GM19395 (cell line): ENCODE measurements around the gene TEX11.
"Not testable (repeated sequence)": the region's sequence is repeated elsewhere in the genome, so short reads cannot be mapped to it uniquely, and the experiment has no call there.

ENCODE experiments used
- ATAC-seq: cut with Tn5 transposase; IDR thresholded peaks from one replicate; pipeline ENCODE4 v1.9.1; 2021; ENCODE audit warnings: mild to moderate bottlenecking, moderate library complexity; ENCODE audit not compliant: unreplicated experiment

The TEX11 gene

GRCh38 chrX:70613295-70613694 lies 295.2 kb downstream of the TEX11 start:
- ATAC-seq: no peak

GRCh38 chrX:70605352-70605751 lies 303.2 kb downstream of the TEX11 start:
- ATAC-seq: no peak

DNA sequence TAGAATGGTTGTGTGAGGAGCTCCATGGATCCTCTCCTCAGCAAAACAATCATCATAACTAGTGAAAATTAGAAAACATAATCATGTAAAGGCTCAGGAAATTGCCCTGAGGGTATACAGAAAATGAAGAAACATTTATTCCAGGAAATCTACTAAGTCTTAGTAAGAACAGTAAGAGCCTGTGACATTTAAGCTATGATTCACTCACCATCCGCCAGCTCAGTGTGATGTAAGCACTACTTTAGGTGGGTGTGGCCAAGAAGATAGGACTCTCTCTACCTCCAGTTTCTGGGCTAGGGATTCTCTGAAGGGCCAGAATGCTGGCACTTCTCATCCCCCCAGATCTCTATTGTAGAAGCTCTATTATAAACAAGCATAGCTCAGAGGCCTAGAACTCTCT lies 316.4 kb downstream of the TEX11 start:
- no peak for ATAC-seq

- not testable (repeated sequence) for ATAC-seq
Observed at GRCh38 chrX:70587158-70587557, 321.4 kb downstream of the TEX11 start.

GRCh38 chrX:70577442-70577841 lies 331.1 kb downstream of the TEX11 start:
- ATAC-seq: no peak

GRCh38 chrX:70569922-70570576 lies 338.5 kb downstream of the TEX11 start:
- ATAC-seq: not testable (repeated sequence)

GRCh38 chrX:70554948-70555347 lies 353.6 kb downstream of the TEX11 start:
- no peak for ATAC-seq

DNA sequence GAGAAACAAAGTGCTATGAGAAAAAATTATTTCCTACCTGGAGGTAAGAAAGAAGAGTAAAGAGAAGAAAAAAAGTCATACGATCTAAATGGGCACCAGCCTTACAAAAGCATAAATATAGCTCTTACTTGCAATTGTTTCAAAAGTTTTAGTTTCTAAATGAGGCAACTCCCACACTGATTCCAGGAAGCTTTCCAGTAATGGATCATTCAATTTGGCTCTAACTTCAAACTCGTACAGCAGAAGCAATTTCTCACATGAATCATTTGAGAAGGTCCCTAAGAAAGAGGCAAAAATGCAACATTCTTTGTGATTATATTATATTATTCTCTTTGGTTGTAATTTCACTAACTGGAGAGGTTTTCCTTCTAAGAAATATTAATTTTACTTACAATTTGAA lies 354.0 kb downstream of the TEX11 start:
- ATAC-seq: no peak

GRCh38 chrX:70554081-70554480 lies 354.4 kb downstream of the TEX11 start:
- peak; percentile 38 for ATAC-seq

- peak; percentile 81 for ATAC-seq
Observed at GRCh38 chrX:70553516-70553915, 355.0 kb downstream of the TEX11 start.

DNA sequence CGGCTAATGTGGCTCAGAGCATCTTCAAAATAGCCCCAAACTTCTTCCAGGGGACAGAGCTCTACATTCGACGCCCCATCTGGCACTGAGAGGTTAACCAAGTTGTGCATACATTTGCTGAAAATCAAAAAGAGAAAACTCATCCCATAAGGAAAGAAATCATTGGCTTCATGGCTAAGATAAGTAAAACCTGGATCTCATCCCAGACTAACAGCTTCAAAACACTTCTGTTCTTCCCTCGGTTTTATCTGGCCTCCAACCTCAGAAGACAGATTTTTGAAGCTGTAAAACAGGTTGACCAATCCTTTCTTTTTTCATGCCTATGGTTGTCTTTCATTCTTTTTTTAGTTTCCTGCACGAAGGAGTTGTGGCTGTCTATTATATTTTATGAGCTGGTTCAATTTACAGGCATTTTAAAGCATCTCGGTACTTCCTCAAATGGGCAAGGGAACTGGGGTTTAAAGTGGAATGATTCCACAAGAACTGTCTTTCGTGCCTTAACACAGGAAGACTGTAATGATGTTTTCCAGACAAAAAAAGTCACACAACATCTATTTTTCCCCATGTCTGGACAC lies 356.3 kb downstream of the TEX11 start:
- no peak for ATAC-seq

DNA sequence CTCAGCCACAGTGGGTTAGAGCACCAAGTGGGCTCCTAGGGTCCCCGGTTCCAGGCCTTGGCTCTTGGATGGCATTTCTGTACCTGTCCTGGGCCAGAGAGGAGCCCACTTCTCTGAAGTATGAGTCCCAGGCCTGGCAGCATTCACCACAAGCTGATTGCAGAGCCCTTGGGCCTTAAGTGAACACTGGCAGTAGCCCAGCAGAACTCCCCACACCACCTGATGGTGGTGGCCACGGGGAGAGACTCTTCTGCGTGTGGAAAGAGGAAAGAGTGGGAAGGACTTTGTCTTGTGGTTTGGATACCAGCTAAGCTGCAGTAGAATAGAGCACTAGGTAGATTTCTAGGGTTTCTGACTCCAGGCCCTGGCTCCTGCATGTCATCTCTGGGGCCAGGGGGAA lies 359.1 kb downstream of the TEX11 start:
- ATAC-seq: no peak

GRCh38 chrX:70535198-70535597 lies 373.3 kb downstream of the TEX11 start:
- no peak for ATAC-seq

DNA sequence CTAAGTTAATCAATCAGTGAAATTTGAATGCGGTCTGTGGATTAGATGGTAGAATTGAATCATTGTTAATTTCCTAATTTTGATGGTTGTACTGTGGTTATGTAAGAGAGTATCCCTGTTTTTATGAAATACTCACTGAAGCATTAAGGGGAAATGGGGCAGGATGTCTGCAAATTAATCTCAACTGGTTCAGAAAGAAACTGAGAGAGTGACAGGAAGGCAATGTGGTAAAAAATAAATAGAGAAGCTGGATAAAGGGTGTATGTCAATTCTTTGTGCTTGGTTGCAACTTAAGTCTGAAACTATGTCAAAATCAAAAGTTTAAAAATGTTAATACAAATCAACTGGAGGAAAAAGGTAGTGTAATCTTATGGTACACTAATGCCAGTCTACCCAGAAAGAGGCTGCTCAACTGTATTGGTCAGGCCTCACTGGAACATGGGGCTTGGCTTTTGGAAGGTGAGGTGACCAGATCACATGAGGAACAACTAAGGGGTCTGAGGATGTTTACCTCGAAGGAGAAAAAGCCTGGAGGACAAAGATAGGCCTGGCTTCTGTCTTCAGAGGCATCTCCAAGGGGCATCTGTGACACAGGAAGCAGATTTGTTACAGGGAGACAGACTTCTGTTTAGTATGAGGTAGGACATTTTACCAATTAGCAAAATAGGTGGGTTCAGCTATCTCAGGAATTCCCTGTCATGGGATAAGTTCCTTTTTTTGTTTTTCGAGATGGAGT lies 380.7 kb downstream of the TEX11 start:
- ATAC-seq: peak; percentile 70

GRCh38 chrX:70527053-70527452 lies 381.5 kb downstream of the TEX11 start:
- ATAC-seq: no peak

DNA sequence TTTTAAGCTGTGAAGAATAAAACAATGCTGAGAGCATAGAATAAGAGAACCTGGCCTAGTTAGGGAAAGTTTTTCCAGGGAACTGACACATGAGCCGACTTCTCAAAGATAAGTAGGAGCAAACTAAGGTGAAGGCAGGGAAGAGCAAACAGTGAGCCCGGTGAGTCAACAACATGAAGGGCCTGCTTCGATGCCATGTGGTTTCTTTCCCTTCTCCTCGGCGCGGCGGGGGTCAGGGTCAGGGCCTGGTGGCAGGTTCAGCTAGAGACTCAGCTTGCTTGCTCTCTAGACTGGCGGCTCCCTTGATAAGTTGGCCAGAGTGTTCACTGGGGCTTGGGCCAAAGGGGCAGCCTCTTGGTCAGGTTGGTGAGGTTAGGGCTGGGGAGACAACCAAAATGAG lies 382.8 kb downstream of the TEX11 start:
- no peak for ATAC-seq

GRCh38 chrX:70515692-70516091 lies 392.8 kb downstream of the TEX11 start:
- ATAC-seq: not testable (repeated sequence)

- not testable (repeated sequence) for ATAC-seq
Observed at GRCh38 chrX:70515270-70515669, 393.2 kb downstream of the TEX11 start.

- ATAC-seq: no peak
Observed at GRCh38 chrX:70509078-70509477, 399.4 kb downstream of the TEX11 start.

DNA sequence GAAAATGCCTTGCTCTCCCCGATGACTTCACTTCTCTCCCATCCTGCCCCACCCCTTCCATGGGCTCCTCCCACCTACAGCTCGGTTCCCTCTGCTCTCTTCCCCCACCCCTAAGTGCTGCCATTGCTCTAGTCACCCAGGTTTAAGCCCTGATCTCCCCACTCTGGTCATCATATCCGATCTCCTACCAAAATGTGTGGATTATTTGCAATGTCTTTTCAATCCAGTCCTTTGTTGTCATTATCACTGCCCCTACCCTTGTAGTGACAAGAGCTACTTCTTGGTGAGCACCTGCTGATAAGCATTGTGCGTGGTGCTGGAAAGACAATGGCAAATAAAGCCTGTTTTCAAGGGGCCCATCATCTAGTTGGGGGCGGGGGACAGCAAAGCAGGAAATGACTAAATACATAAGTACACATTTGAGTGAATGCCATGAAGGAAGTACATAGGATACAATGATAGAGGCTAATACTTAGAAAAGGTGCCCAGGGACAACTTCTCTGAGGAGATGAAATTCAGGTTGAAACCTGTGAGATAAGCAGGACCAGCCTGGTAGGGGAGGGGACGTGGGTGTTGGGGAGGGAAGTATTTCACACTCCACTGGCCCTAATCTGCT lies 400.1 kb downstream of the TEX11 start:
- ATAC-seq: peak; percentile 77

DNA sequence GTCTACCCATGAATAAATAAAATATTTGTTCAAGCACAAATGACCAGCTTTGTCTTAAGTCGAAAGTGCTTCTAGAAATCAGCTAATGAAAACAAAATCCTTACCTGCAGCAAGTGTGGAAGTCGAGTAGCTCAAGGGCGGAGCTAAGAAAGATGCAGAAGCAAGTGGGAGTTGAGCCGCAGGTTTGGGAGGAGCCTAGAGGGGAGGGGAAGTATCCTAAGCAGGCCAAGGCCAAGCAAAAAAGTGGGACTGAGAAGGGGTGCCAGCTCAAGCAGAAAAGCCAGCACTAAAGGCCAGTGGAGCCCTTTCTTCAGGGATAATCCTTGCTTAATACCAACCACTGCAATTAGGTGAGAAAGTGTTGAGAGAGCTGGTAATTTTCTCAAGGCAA lies 403.1 kb downstream of the TEX11 start:
- ATAC-seq: no peak
